HG02981 (cell line): ENCODE results near the gene ZNF773.
"Not testable (repeated sequence)": the region's sequence is repeated elsewhere in the genome, so short reads cannot be mapped to it uniquely, and the experiment has no call there.

Source experiments
- ATAC-seq: cut with Tn5 transposase; IDR thresholded peaks from one replicate; pipeline ENCODE4 v1.9.1; 2021; ENCODE audit warnings: mild to moderate bottlenecking, moderate library complexity; ENCODE audit not compliant: unreplicated experiment

The ZNF773 gene

GRCh38 chr19:57499680-57500395, at the start of gene ZNF773:
Gene ZNF773, plus strand, starts transcription at chr19:57499938. Its CDS starts 143 bp downstream, at chr19:57500081.
- peak; percentile 100 for ATAC-seq

GRCh38 chr19:57452307-57452706, 47.4 kb upstream of the ZNF773 start:
- no peak for ATAC-seq

- no peak for ATAC-seq
These were observed 33.9 kb upstream of the ZNF773 start for GRCh38 chr19:57465680-57466381.

GRCh38 chr19:57466489-57466888, 33.2 kb upstream of the ZNF773 start:
- ATAC-seq: no peak

GRCh38 chr19:57473646-57474045, 26.1 kb upstream of the ZNF773 start:
- ATAC-seq: no peak

- peak; percentile 84 for ATAC-seq
These were observed 22.3 kb upstream of the ZNF773 start, which contains the start of gene ZNF772 for GRCh38 chr19:57477191-57478008. Gene ZNF772, minus strand, starts transcription at chr19:57477566. Its CDS starts 257 bp downstream, at chr19:57477309.

- peak; percentile 94 for ATAC-seq
These were observed 12.1 kb upstream of the ZNF773 start, which contains the start of gene ZNF419 for GRCh38 chr19:57487477-57488298. Gene ZNF419, plus strand, starts transcription at chr19:57487750. Its CDS starts 201 bp downstream, at chr19:57487951.

GRCh38 chr19:57488299-57488644, 11.5 kb upstream of the ZNF773 start:
- not testable (repeated sequence) for ATAC-seq

- not testable (repeated sequence) for ATAC-seq
These were observed 432 bp upstream of the ZNF773 start for GRCh38 chr19:57499332-57499679.

GRCh38 chr19:57500400-57500799, 662 bp downstream of the ZNF773 start:
- ATAC-seq: not testable (repeated sequence)

- no peak for ATAC-seq
These were observed 6.4 kb downstream of the ZNF773 start for GRCh38 chr19:57506163-57506562.

- no peak for ATAC-seq
These were observed 11.7 kb downstream of the ZNF773 start for GRCh38 chr19:57511484-57511883.

GRCh38 chr19:57512845-57513244, 13.1 kb downstream of the ZNF773 start:
- ATAC-seq: no peak

- ATAC-seq: no peak
These were observed 15.5 kb downstream of the ZNF773 start for GRCh38 chr19:57515255-57515654.

GRCh38 chr19:57518021-57518420, 18.3 kb downstream of the ZNF773 start:
- ATAC-seq: not testable (repeated sequence)

GRCh38 chr19:57527136-57527881, 27.6 kb downstream of the ZNF773 start, which contains the start of gene ZNF549:
Gene ZNF549, plus strand, starts transcription at chr19:57527356. Its CDS starts 218 bp downstream, at chr19:57527574.
- peak; percentile 99 for ATAC-seq

GRCh38 chr19:57537953-57538547, 38.3 kb downstream of the ZNF773 start:
- no peak for ATAC-seq

GRCh38 chr19:57546513-57546912, 46.8 kb downstream of the ZNF773 start:
- no peak for ATAC-seq

GRCh38 chr19:57552432-57552831, 52.7 kb downstream of the ZNF773 start:
- ATAC-seq: no peak
